A673 (cell line): Measurements from ENCODE around the gene ATF1. TPM values are rescaled to one million over a fixed set of nuclear protein-coding genes. Genes with fewer than 3 reads are reported as not detected.
"Not testable (repeated sequence)": the region's sequence is repeated elsewhere in the genome, so short reads cannot be mapped to it uniquely, and the experiment has no call there.

Experiments used
- BruUV-seq: library from RNA; stranded (reverse); fragments of 400-500 nt; replicated peaks from 2 replicates; lab custom pipeline; 2021; lab: Mats Ljungman, UMichigan
- CTCF ChIA-PET: fragments of 300-600 bp; sonication (Branson Sonifier 250); formaldehyde crosslinking; loops from one replicate; lab custom pipeline; 2022; ENCODE audit warnings: antibody characterized with exemption; lab: Charles Lee
- POLR2A ChIA-PET: fragments of 300-600 bp; sonication (Branson Sonifier 250); formaldehyde crosslinking; loops from one replicate; lab custom pipeline; 2022; ENCODE audit warnings: antibody characterized with exemption; ENCODE audit not compliant: low non-redundant PET; lab: Charles Lee
- DNase-seq: peaks from one replicate; pipeline ENCODE4 v3.0.0-alpha.2; 2015; ENCODE audit warnings: low spot score
- H3K27ac ChIP-seq: fragments of 200-600 bp; sonication (generic); 2 replicates; pipeline ENCODE4 v1.5.1; 2016; ENCODE audit warnings: mixed run types, low read depth, mild to moderate bottlenecking, mixed read lengths, antibody characterized with exemption, low read length; ENCODE audit not compliant: poor library complexity, severe bottlenecking
- H3K27me3 ChIP-seq: fragments of 200-600 bp; sonication (generic); replicated peaks from 2 replicates; pipeline ENCODE4 v1.6.1; 2017; ENCODE audit warnings: mixed run types, low read depth, mild to moderate bottlenecking, mixed read lengths, antibody characterized with exemption, low read length; ENCODE audit not compliant: insufficient read depth, poor library complexity
- H3K36me3 ChIP-seq: fragments of 200-600 bp; sonication (generic); 2 replicates; pipeline ENCODE4 v1.6.1; 2016; ENCODE audit warnings: mixed run types, mild to moderate bottlenecking, mixed read lengths, antibody characterized with exemption, low read length; ENCODE audit not compliant: insufficient read depth, poor library complexity, severe bottlenecking
- H3K4me1 ChIP-seq: fragments of 200-600 bp; sonication (generic); 2 replicates; pipeline ENCODE4 v1.6.1; 2017; ENCODE audit warnings: mixed run types, mild to moderate bottlenecking, mixed read lengths, antibody characterized with exemption, low read length; ENCODE audit not compliant: insufficient read depth, poor library complexity, severe bottlenecking
- H3K4me3 ChIP-seq: fragments of 200-600 bp; sonication (generic); 2 replicates; pipeline ENCODE4 v1.5.1; 2016; ENCODE audit warnings: low read depth, mixed run types, mild to moderate bottlenecking, mixed read lengths, low read length; ENCODE audit not compliant: poor library complexity, severe bottlenecking
- H3K9me3 ChIP-seq: fragments of 200-600 bp; sonication (generic); 2 replicates; pipeline ENCODE4 v1.6.1; 2016; ENCODE audit warnings: mixed run types, low read depth, mild to moderate bottlenecking, mixed read lengths, antibody characterized with exemption, low read length; ENCODE audit not compliant: poor library complexity, severe bottlenecking
- CTCF ChIP-seq: fragments of 300-800, 200-600 bp; sonication (generic); conservative IDR thresholded peaks from 2 replicates; pipeline ENCODE4 v1.5.1; 2017; ENCODE audit warnings: low read depth, mild to moderate bottlenecking, antibody characterized with exemption, low read length, moderate library complexity, mixed read lengths
- EZH2 ChIP-seq: fragments of 200-600 bp; sonication (generic); IDR thresholded peaks from 2 replicates; pipeline ENCODE4 v1.6.1; 2017; ENCODE audit warnings: borderline replicate concordance, low read depth, mild to moderate bottlenecking, mixed read lengths, antibody characterized with exemption, low read length; ENCODE audit not compliant: poor library complexity, severe bottlenecking
- intact Hi-C: fragments of 100-400 bp; cut with micrococcal nuclease; formaldehyde crosslinking; loops from one replicate; pipeline ENCODE4 v1.10.0; 2022; ENCODE audit not compliant: unreplicated experiment
- total RNA-seq: library from RNA; stranded (reverse); gene quantifications from 2 replicates; pipeline ENCODE4 v1.2.3, GENCODE V29; 2021

The ATF1 gene
- total RNA-seq, 1 experiment from 2014 or later, result 42.3 TPM

- Histone ChIP-seq H3K4me1 (no peaks in the 10 kb centered on the region), H3K36me3 (no peaks in the 10 kb centered on the region), H3K27ac (no peak overlapping the region), H3K9me3 (no peaks in the 10 kb centered on the region), H3K27me3 (no peaks in the 10 kb centered on the region), H3K4me3 (no peak overlapping the region)
- no TSS peak for BruUV-seq
- CTCF ChIA-PET, result no interaction called here
- DNase-seq, result no peak
- TF ChIP-seq CTCF, result no peak
- no peak for TF ChIP-seq EZH2
- intact Hi-C loops, result no loop called here
- POLR2A ChIA-PET, result interaction anchor here (0.6 kb wide), 1 partner anchor 48 kb away, joined by 4 read pairs; no protein-coding TSS in a partner anchor
Measured at GRCh38 chr12:50859621-50860310, 95.9 kb downstream of the ATF1 start.

GRCh38 chr12:50862316-50862715 is 98.4 kb downstream of the ATF1 start:
- no peak overlapping the region for H3K27ac ChIP-seq
- no peaks in the 10 kb centered on the region for H3K27me3 ChIP-seq
- ChIA-PET CTCF (no interaction called here), POLR2A (interaction anchor here (0.5 kb wide), 1 partner anchor 26 kb away, joined by 3 read pairs; no protein-coding TSS in a partner anchor)
- no peak for TF ChIP-seq EZH2
- no peak for TF ChIP-seq CTCF
- no peaks in the 10 kb centered on the region for H3K4me1 ChIP-seq
- intact Hi-C loops, result no loop called here
- no peak overlapping the region for H3K4me3 ChIP-seq
- H3K9me3 ChIP-seq, result peaks cover 7% of the 10 kb centered on the region
- BruUV-seq, result no TSS peak
- H3K36me3 ChIP-seq, result no peaks in the 10 kb centered on the region
- DNase-seq, result no peak

- TF ChIP-seq EZH2 (no peak), CTCF (no peak)
- intact Hi-C loops, result no loop called here
Measured at GRCh38 chr12:50865266-50865665, 101.4 kb downstream of the ATF1 start.

GRCh38 chr12:50868881-50869280 is 105.0 kb downstream of the ATF1 start:
- CTCF ChIA-PET, H3K36me3 ChIP-seq, H3K9me3 ChIP-seq, H3K4me1 ChIP-seq, intact Hi-C loops, DNase-seq, BruUV-seq, H3K4me3 ChIP-seq, H3K27me3 ChIP-seq, H3K27ac ChIP-seq, POLR2A ChIA-PET: not testable (repeated sequence)

More at GRCh38 chr12:50865266-50865665, 101.4 kb downstream of the ATF1 start:
- H3K9me3 ChIP-seq, result peaks cover 7% of the 10 kb centered on the region
- H3K27me3 ChIP-seq, result no peaks in the 10 kb centered on the region
- no peak overlapping the region for H3K27ac ChIP-seq
- H3K4me3 ChIP-seq, result no peak overlapping the region
- ChIA-PET POLR2A (no interaction called here), CTCF (no interaction called here)
- H3K4me1 ChIP-seq, result no peaks in the 10 kb centered on the region
- no TSS peak for BruUV-seq
- no peaks in the 10 kb centered on the region for H3K36me3 ChIP-seq
- no peak for DNase-seq
